IMR-90 (cell line): ENCODE measurements around the gene ASTN2. TPM values are rescaled to one million over a fixed set of nuclear protein-coding genes. Genes with fewer than 3 reads are reported as not detected.

Experiments
- ATAC-seq: fragments of 200-7000 bp; cut with Tn5 transposase; 2 replicates; pipeline ENCODE4 v1.9.1; 2020; ENCODE audit warnings: low read depth, mild to moderate bottlenecking, moderate library complexity
- BruUV-seq: library from RNA; stranded (reverse); fragments of 400-500 nt; replicated peaks from 2 replicates; lab custom pipeline; 2021; lab: Mats Ljungman, UMichigan
- CTCF ChIA-PET: fragments of 300-600 bp; formaldehyde crosslinking; extraction: SDS; loops from one replicate; lab custom pipeline; 2021; ENCODE audit warnings: antibody characterized with exemption; lab: Yijun Ruan, JAX
- POLR2A ChIA-PET: fragments of 300-600 bp; sonication (Branson Sonifier 250); formaldehyde crosslinking; loops from one replicate; lab custom pipeline; 2022; ENCODE audit warnings: antibody characterized with exemption; ENCODE audit not compliant: unreplicated experiment; lab: Charles Lee
- DNase-seq: peaks from one replicate; pipeline ENCODE4 v3.0.0; 2013
- H2AFZ ChIP-seq: replicated peaks from 2 replicates; pipeline ENCODE3; 2013; ENCODE audit warnings: low read length, mild to moderate bottlenecking; ENCODE audit not compliant: poor library complexity
- H2AK5ac ChIP-seq: 2 replicates; pipeline ENCODE4 v1.6.1; 2013; ENCODE audit warnings: low read depth, low read length, inconsistent platforms
- H2AK9ac ChIP-seq: replicated peaks from 2 replicates; pipeline ENCODE3; 2013; ENCODE audit warnings: mild to moderate bottlenecking, low read depth, low read length, moderate library complexity; ENCODE audit not compliant: poor library complexity
- H2BK120ac ChIP-seq: 2 replicates; pipeline ENCODE4 v1.6.1; 2013; ENCODE audit warnings: low read depth, low read length, inconsistent platforms
- H2BK15ac ChIP-seq: 3 replicates; pipeline ENCODE4 v1.6.1; 2013; ENCODE audit warnings: low read depth, low read length, inconsistent platforms
- H2BK20ac ChIP-seq: 2 replicates; pipeline ENCODE4 v1.6.1; 2013; ENCODE audit warnings: low read depth, mild to moderate bottlenecking, inconsistent platforms, low read length, moderate library complexity
- H2BK5ac ChIP-seq: 2 replicates; pipeline ENCODE4 v1.6.1; 2013; ENCODE audit warnings: mild to moderate bottlenecking, low read depth, low read length, inconsistent platforms; ENCODE audit not compliant: poor library complexity, severe bottlenecking
- H3K14ac ChIP-seq: replicated peaks from 2 replicates; pipeline ENCODE4 v1.6.1; 2013; ENCODE audit warnings: low read depth, low read length, inconsistent platforms
- H3K18ac ChIP-seq: 2 replicates; pipeline ENCODE4 v1.6.1; 2013; ENCODE audit warnings: low read depth, low read length, control low read depth
- H3K23ac ChIP-seq: 2 replicates; pipeline ENCODE4 v1.6.1; 2013; ENCODE audit warnings: low read depth, low read length, inconsistent platforms
- H3K27ac ChIP-seq: 2 replicates; pipeline ENCODE4 v1.5.1; 2013; ENCODE audit warnings: mild to moderate bottlenecking, control low read depth, low read length; ENCODE audit not compliant: insufficient read depth
- H3K27me3 ChIP-seq: 2 replicates; pipeline ENCODE4 v1.6.1; 2013; ENCODE audit warnings: low read length; ENCODE audit not compliant: control insufficient read depth, insufficient read depth
- H3K36me3 ChIP-seq: 2 replicates; pipeline ENCODE4 v1.6.1; 2013; ENCODE audit warnings: low read length, mixed read lengths; ENCODE audit not compliant: control insufficient read depth, insufficient read depth
- H3K4ac ChIP-seq: 2 replicates; pipeline ENCODE4 v1.6.1; 2013; ENCODE audit warnings: low read depth, low read length, inconsistent platforms
- H3K4me1 ChIP-seq: 2 replicates; pipeline ENCODE4 v1.6.1; 2013; ENCODE audit warnings: low read length, mixed read lengths; ENCODE audit not compliant: control insufficient read depth, insufficient read depth
- H3K4me2 ChIP-seq: 2 replicates; pipeline ENCODE4 v1.6.1; 2013; ENCODE audit warnings: low read depth, mild to moderate bottlenecking, control low read depth, low read length, moderate library complexity
- H3K4me3 ChIP-seq: 2 replicates; pipeline ENCODE4 v1.5.1; 2013; ENCODE audit warnings: low read depth, mild to moderate bottlenecking, control low read depth, low read length, moderate library complexity; ENCODE audit not compliant: insufficient read depth
- H3K56ac ChIP-seq: 2 replicates; pipeline ENCODE4 v1.6.1; 2013; ENCODE audit warnings: low read length, inconsistent platforms; ENCODE audit not compliant: insufficient read depth; ENCODE audit errors: extremely low read depth
- H3K79me1 ChIP-seq, 2 experiments: 2 replicates each; pipeline ENCODE4 v1.6.1; 2013; ENCODE audit warnings: low read length in 2 of 2, inconsistent platforms in 1 of 2, low read depth in 1 of 2
- H3K9ac ChIP-seq: 2 replicates; pipeline ENCODE4 v1.6.1; 2013; ENCODE audit warnings: low read depth, low read length, control low read depth
- H3K9me1 ChIP-seq: 2 replicates; pipeline ENCODE4 v1.6.1; 2013; ENCODE audit warnings: low read length, inconsistent platforms; ENCODE audit not compliant: insufficient read depth
- H3K9me3 ChIP-seq: 2 replicates; pipeline ENCODE4 v1.6.1; 2013; ENCODE audit warnings: low read length; ENCODE audit not compliant: control insufficient read depth, insufficient read depth
- H4K20me1 ChIP-seq: 2 replicates; pipeline ENCODE4 v1.6.1; 2013; ENCODE audit warnings: low read length, inconsistent platforms; ENCODE audit not compliant: insufficient read depth
- H4K5ac ChIP-seq: 2 replicates; pipeline ENCODE4 v1.6.1; 2013; ENCODE audit warnings: mild to moderate bottlenecking, low read depth, low read length, control low read depth
- H4K8ac ChIP-seq, 2 experiments: 2 replicates each; pipeline ENCODE4 v1.6.1; 2013; ENCODE audit warnings: low read depth in 2 of 2, low read length in 2 of 2, control low read depth in 1 of 2, inconsistent platforms in 1 of 2
- H4K91ac ChIP-seq: 2 replicates; pipeline ENCODE4 v1.6.1; 2013; ENCODE audit warnings: low read depth, low read length, inconsistent platforms; ENCODE audit not compliant: insufficient read depth
- POLR2A ChIP-seq: IDR thresholded peaks from 2 replicates; pipeline ENCODE4 v1.6.1; 2012; ENCODE audit warnings: mild to moderate bottlenecking, low read depth, low read length
- WGBS, 2 experiments: methylation state at CpG; one replicate each; pipeline versions ENCODE4 v1.1.5 to v1.1.7; 2013; ENCODE audit warnings: missing lambda C conversion rate in 2 of 2; ENCODE audit not compliant: insufficient read length in 1 of 2; ENCODE audit errors: extremely low coverage in 2 of 2; 5-methylcytosine and 5-hydroxymethylcytosine counted together
- dilution Hi-C: fragments of 300-500 bp; cut with HindIII; formaldehyde crosslinking; loops from one replicate; pipeline ENCODE4 v1.14.3; 2018; ENCODE audit warnings: low sequenced_read_pairs; ENCODE audit not compliant: unreplicated experiment
- in situ Hi-C: fragments of 300-500 bp; cut with MboI; formaldehyde crosslinking; loops from 3 replicates; pipeline ENCODE4 v1.14.3; 2019; ENCODE audit warnings: low sequenced_read_pairs, inconsistent platforms, mixed read lengths
- intact Hi-C: fragments of 100-400 bp; cut with micrococcal nuclease; formaldehyde crosslinking; loops from 2 replicates; pipeline ENCODE4 v1.10.0; 2022
- polyA plus RNA-seq, 3 experiments: library from polyadenylated mRNA; depleted of rRNA; stranded (reverse); fragments of >200 nt; gene quantifications; 2 replicates each; pipeline ENCODE4 v1.2.3, GENCODE V29; 2012; ENCODE audit warnings: low replicate concordance in 1 of 3
- total RNA-seq: library from RNA; depleted of rRNA; stranded (reverse); fragments of >200 nt; gene quantifications from 2 replicates; pipeline ENCODE4 v1.2.3, GENCODE V29; 2012

Gene ASTN2
- total and polyA plus RNA-seq, 2 of the 4 experiments (the other 2 are of a cell fraction) = 3.8 to 6.8 TPM

- H3K36me3 ChIP-seq = no peaks in the 10 kb centered on the region
- no peak overlapping the region for H3K56ac ChIP-seq
- ATAC-seq (no peak), DNase-seq (no peak)
- TF ChIP-seq POLR2A = no peak
- H3K18ac ChIP-seq = no peak overlapping the region
- no TSS peak for BruUV-seq
- no CpG with 5 or more reads among the region's 5 CpGs for WGBS, 2 experiments
- no peaks in the 10 kb centered on the region for H3K4me1 ChIP-seq
- intact Hi-C loops = no loop called here
- H3K79me1 ChIP-seq = no peaks in the 10 kb centered on the region
- H3K9me1 ChIP-seq = no peaks in the 10 kb centered on the region
- H3K4me3 ChIP-seq = no peak overlapping the region
- no peak overlapping the region for H3K4ac ChIP-seq
- H3K9me3 ChIP-seq = 0 out of 2 replicates have a peak, but pooled peaks cover 5% of the 10 kb centered on the region
- no peak overlapping the region for H3K14ac ChIP-seq
- no peak overlapping the region for H4K8ac ChIP-seq
- CTCF ChIA-PET = no interaction called here
- H3K9ac ChIP-seq = no peak overlapping the region
- H2AK9ac ChIP-seq = no peak overlapping the region
- in situ Hi-C loops = no loop called here
- no peak overlapping the region for H4K5ac ChIP-seq
- no peak overlapping the region for H3K23ac ChIP-seq
- no peaks in the 10 kb centered on the region for H3K27me3 ChIP-seq
- no peak overlapping the region for H3K27ac ChIP-seq
- H2BK120ac ChIP-seq = no peak overlapping the region
- no peak overlapping the region for H3K4me2 ChIP-seq
- H2BK20ac ChIP-seq = no peak overlapping the region
- H2BK15ac ChIP-seq = no peak overlapping the region
- H2BK5ac ChIP-seq = no peak overlapping the region
- no peak overlapping the region for H4K91ac ChIP-seq
- dilution Hi-C loops = no loop called here
- no peak overlapping the region for H2AFZ ChIP-seq
- POLR2A ChIA-PET = no interaction called here
- H2AK5ac ChIP-seq = no peak overlapping the region
- no peaks in the 10 kb centered on the region for H4K20me1 ChIP-seq
These were observed 223.2 kb downstream of the ASTN2 start for GRCh38 chr9:117191504-117192261.
